DOHH2 (cell line): ENCODE results near the gene URM1.

ENCODE experiments used
- H3F3A ChIP-seq: fragments of 200-600 bp; sonication (generic), shearing (Covaris generic); 2 replicates; pipeline ENCODE4 v1.6.0; 2016; ENCODE audit warnings: antibody characterized with exemption, mild to moderate bottlenecking; ENCODE audit not compliant: control insufficient read depth, insufficient read depth
- H3K27ac ChIP-seq: fragments of 200-600 bp; sonication (generic); 2 replicates; pipeline ENCODE4 v1.5.1; 2014; ENCODE audit warnings: low read depth, mild to moderate bottlenecking, low read length, moderate library complexity
- H3K27me3 ChIP-seq: fragments of 200-600 bp; sonication (generic); 2 replicates; pipeline ENCODE4 v1.6.1; 2014; ENCODE audit warnings: mild to moderate bottlenecking, low read length, mixed read lengths; ENCODE audit not compliant: control insufficient read depth
- H3K36me3 ChIP-seq: fragments of 200-600 bp; sonication (generic); 2 replicates; pipeline ENCODE4 v1.6.1; 2014; ENCODE audit warnings: mild to moderate bottlenecking, low read length, moderate library complexity, mixed read lengths; ENCODE audit not compliant: control insufficient read depth
- H3K4me1 ChIP-seq: fragments of 200-600 bp; sonication (generic); 2 replicates; pipeline ENCODE4 v1.6.1; 2014; ENCODE audit warnings: mild to moderate bottlenecking, low read length, mixed read lengths; ENCODE audit not compliant: control insufficient read depth
- H3K4me2 ChIP-seq: fragments of 200-600 bp; sonication (generic); 2 replicates; pipeline ENCODE4 v1.6.0; 2014; ENCODE audit warnings: mild to moderate bottlenecking, low read length, moderate library complexity
- H3K4me3 ChIP-seq: fragments of 200-600 bp; sonication (generic); 2 replicates; pipeline ENCODE4 v1.5.1; 2014; ENCODE audit warnings: mild to moderate bottlenecking, low read length, mixed read lengths
- H3K79me2 ChIP-seq: fragments of 200-600 bp; sonication (generic); 2 replicates; pipeline ENCODE4 v1.6.1; 2014; ENCODE audit warnings: mild to moderate bottlenecking, low read length, mixed read lengths; ENCODE audit not compliant: control insufficient read depth
- H3K9me2 ChIP-seq: fragments of 200-600 bp; sonication (generic); replicated peaks from 2 replicates; pipeline ENCODE4 v1.6.1; 2014; ENCODE audit warnings: mild to moderate bottlenecking, low read length, mixed read lengths; ENCODE audit not compliant: control insufficient read depth
- H3K9me3 ChIP-seq: fragments of 200-600 bp; sonication (generic); 2 replicates; pipeline ENCODE4 v1.6.1; 2014; ENCODE audit warnings: antibody characterized with exemption, low read length, mixed read lengths; ENCODE audit not compliant: control insufficient read depth, insufficient read depth
- H4K20me1 ChIP-seq: fragments of 200-600 bp; sonication (generic); 2 replicates; pipeline ENCODE4 v1.6.0; 2014; ENCODE audit warnings: low read depth, mild to moderate bottlenecking, antibody characterized with exemption, low read length, moderate library complexity; ENCODE audit not compliant: control insufficient read depth, insufficient read depth
- CTCF ChIP-seq: fragments of 200-600 bp; sonication (generic); IDR thresholded peaks from one replicate; pipeline ENCODE4 v1.5.1; 2014; ENCODE audit warnings: antibody characterized with exemption, mild to moderate bottlenecking, low read depth, low read length; ENCODE audit not compliant: poor library complexity, severe bottlenecking
- EZH2phosphoT487 ChIP-seq: fragments of 200-600 bp; sonication (generic); IDR thresholded peaks from 2 replicates; pipeline ENCODE4 v1.6.1; 2017; ENCODE audit warnings: borderline replicate concordance, mild to moderate bottlenecking, antibody characterized with exemption, low read length, moderate library complexity, mixed read lengths

The URM1 gene

GRCh38 chr9:128405780-128406171 lies 34.6 kb downstream of the URM1 start:
- Histone ChIP-seq H3K4me3 (no peak overlapping the region), H3K27me3 (peaks cover 6% of the 10 kb centered on the region; the same call in 1 of the 2 replicates), H3F3A (no peaks in the 10 kb centered on the region)

GRCh38 chr9:128406848-128407391 lies 35.7 kb downstream of the URM1 start:
- Histone ChIP-seq H3K9me2 (no peaks in the 10 kb centered on the region), H3K27ac (no peak overlapping the region), H3K79me2 (no peaks in the 10 kb centered on the region), H3K36me3 (no peaks in the 10 kb centered on the region), H4K20me1 (no peaks in the 10 kb centered on the region), H3K27me3 (peaks cover 6% of the 10 kb centered on the region; the same call in 1 of the 2 replicates), H3K4me1 (no peaks in the 10 kb centered on the region), H3K9me3 (no peaks in the 10 kb centered on the region), H3K4me3 (no peak overlapping the region), H3K4me2 (no peak overlapping the region), H3F3A (no peaks in the 10 kb centered on the region)
- TF ChIP-seq CTCF (no peak), EZH2phosphoT487 (no peak)

More at GRCh38 chr9:128405780-128406171, 34.6 kb downstream of the URM1 start:
- no peak overlapping the region for H3K4me2 ChIP-seq
- H3K79me2 ChIP-seq, result no peaks in the 10 kb centered on the region
- H3K36me3 ChIP-seq, result no peaks in the 10 kb centered on the region
- H4K20me1 ChIP-seq, result no peaks in the 10 kb centered on the region
- no peak for TF ChIP-seq CTCF
- TF ChIP-seq EZH2phosphoT487, result no peak
- no peaks in the 10 kb centered on the region for H3K4me1 ChIP-seq
- no peaks in the 10 kb centered on the region for H3K9me3 ChIP-seq
- no peaks in the 10 kb centered on the region for H3K9me2 ChIP-seq
- H3K27ac ChIP-seq, result no peak overlapping the region

- Histone ChIP-seq H3F3A (no peaks in the 10 kb centered on the region), H3K27me3 (peaks cover 6% of the 10 kb centered on the region; the same call in 1 of the 2 replicates), H3K9me3 (no peaks in the 10 kb centered on the region), H3K4me2 (no peak overlapping the region), H3K9me2 (no peaks in the 10 kb centered on the region), H3K27ac (no peak overlapping the region), H3K4me1 (no peaks in the 10 kb centered on the region), H3K36me3 (no peaks in the 10 kb centered on the region), H3K4me3 (no peak overlapping the region), H3K79me2 (no peaks in the 10 kb centered on the region), H4K20me1 (no peaks in the 10 kb centered on the region)
- TF ChIP-seq CTCF (no peak), EZH2phosphoT487 (no peak)
Measured at GRCh38 chr9:128408963-128409431, 37.8 kb downstream of the URM1 start.
